AG04450 (cell line): ENCODE results near the gene LGR6. TPM values are rescaled to one million over a fixed set of nuclear protein-coding genes. Genes with fewer than 3 reads are reported as not detected.

Experiments
- CTCF ChIA-PET: fragments of 300-600, 350-600 bp; formaldehyde crosslinking; extraction: SDS; loops from one replicate; lab custom pipeline; 2022; ENCODE audit warnings: antibody characterized with exemption, inconsistent platforms; lab: Charles Lee
- POLR2A ChIA-PET: fragments of 350-600 bp; formaldehyde crosslinking; extraction: SDS; loops from one replicate; lab custom pipeline; 2021; ENCODE audit warnings: antibody characterized with exemption, inconsistent platforms; lab: Yijun Ruan, JAX
- DNase-seq: peaks from one replicate; pipeline ENCODE4 v3.0.0-alpha.2; 2011; ENCODE audit warnings: low read depth, low spot score
- H3K27ac ChIP-seq: one replicate; pipeline ENCODE4 v1.5.1; 2012; ENCODE audit warnings: low read depth, low read length, control low read depth
- H3K27me3 ChIP-seq: one replicate; pipeline ENCODE4 v1.6.0; 2012; ENCODE audit warnings: low read length; ENCODE audit not compliant: control insufficient read depth, insufficient read depth
- H3K4me3 ChIP-seq: 2 replicates; pipeline ENCODE4 v1.5.1; 2011; ENCODE audit warnings: mild to moderate bottlenecking, low read depth, low read length, control low read depth
- H3K9me3 ChIP-seq: 2 replicates; pipeline ENCODE4 v1.5.1; 2012; ENCODE audit warnings: low read length; ENCODE audit not compliant: control insufficient read depth, insufficient read depth
- CTCF ChIP-seq: IDR thresholded peaks from 2 replicates; pipeline ENCODE4 v1.5.1; 2011; ENCODE audit warnings: low read depth, low read length, control low read depth, inconsistent platforms
- polyA plus RNA-seq: library from polyadenylated mRNA; depleted of rRNA; stranded (reverse); fragments of >200 nt; gene quantifications from 2 replicates; pipeline ENCODE4 v1.2.3, GENCODE V29; 2011

The LGR6 gene
- polyA plus RNA-seq, 1 experiment, result not detected

- no peak overlapping the region for H3K4me3 ChIP-seq
- H3K27me3 ChIP-seq, result peaks cover 84% of the 10 kb centered on the region
- H3K27ac ChIP-seq, result no peak overlapping the region
- POLR2A ChIA-PET, result no interaction called here
- CTCF ChIA-PET, result interaction anchor here (1.9 kb wide), 1 partner anchor 21 kb away, joined by 6 read pairs; the partner anchor contains the start of gene LGR6
- no peak for DNase-seq
- peak; percentile 36 for TF ChIP-seq CTCF
- H3K9me3 ChIP-seq, result no peaks in the 10 kb centered on the region; the same call in 1 of the 2 replicates
Observed at GRCh38 chr1:202213361-202214088, 19.9 kb downstream of the LGR6 start.

- Histone ChIP-seq H3K27ac (no peak overlapping the region), H3K4me3 (no peak overlapping the region; the same call in 1 of the 2 replicates), H3K9me3 (no peaks in the 10 kb centered on the region; the same call in 1 of the 2 replicates), H3K27me3 (peaks cover 84% of the 10 kb centered on the region)
- ChIA-PET CTCF (interaction anchor here (0.6 to 1.9 kb wide), 4 partner anchors 21 to 101 kb away, joined by 3 to 6 read pairs (median 4); partner anchors contain the start of gene LGR6), POLR2A (no interaction called here)
- no peak for DNase-seq
- no peak for TF ChIP-seq CTCF
Observed at GRCh38 chr1:202214089-202214843, 20.7 kb downstream of the LGR6 start.

- ChIA-PET CTCF (interaction anchor here (0.9 to 1.9 kb wide), 3 partner anchors 23 to 100 kb away, joined by 3 to 6 read pairs (median 3); partner anchors contain the start of gene LGR6), POLR2A (interaction anchor here (0.5 kb wide), 1 partner anchor 133 kb away, joined by 3 read pairs; the partner anchor contains the start of gene PPP1R12B)
- H3K9me3 ChIP-seq, result no peaks in the 10 kb centered on the region; the same call in 1 of the 2 replicates
- peaks cover 73% of the 10 kb centered on the region for H3K27me3 ChIP-seq
- no peak overlapping the region for H3K27ac ChIP-seq
- H3K4me3 ChIP-seq, result no peak overlapping the region
- DNase-seq, result no peak
- TF ChIP-seq CTCF, result no peak
Observed at GRCh38 chr1:202215472-202216130, 22.0 kb downstream of the LGR6 start.

GRCh38 chr1:202216691-202217090 lies 23.1 kb downstream of the LGR6 start:
- no peak overlapping the region for H3K4me3 ChIP-seq
- CTCF ChIA-PET, result no interaction called here
- POLR2A ChIA-PET, result no interaction called here
- no peaks in the 10 kb centered on the region; the same call in 1 of the 2 replicates for H3K9me3 ChIP-seq
- DNase-seq, result no peak
- H3K27ac ChIP-seq, result no peak overlapping the region
- TF ChIP-seq CTCF, result no peak
- peaks cover 67% of the 10 kb centered on the region for H3K27me3 ChIP-seq
